B cell (primary cell): ENCODE data around the gene SGCD.

Experiments used
- CTCF ChIP-seq: fragments of 200-600 bp; IDR thresholded peaks from one replicate; pipeline ENCODE4 v1.8.0; 2022; ENCODE audit warnings: antibody characterized with exemption, mild to moderate bottlenecking
- EZH2 ChIP-seq: IDR thresholded peaks from 2 replicates; pipeline ENCODE4 v1.6.1; 2012; ENCODE audit warnings: borderline replicate concordance, low read depth, mild to moderate bottlenecking, moderate library complexity, low read length; ENCODE audit not compliant: insufficient read depth, poor library complexity, severe bottlenecking

- TF ChIP-seq CTCF: no peak
- TF ChIP-seq EZH2: no peak
These were observed 4.3 kb upstream of the SGCD start for GRCh38 chr5:156322666-156323065.
